ENCODE data around the gene FABP1.

The FABP1 gene

GRCh38 chr2:88095022-88095421, 32.8 kb downstream of the FABP1 start:
- TF ChIP-seq CTCF (IDR thresholded peaks at IDR 0.05; ENCODE audit: low read depth, low read length), result no peak
- DNase-seq (ENCODE audit: low read depth in 2 of 2), result no peak
- H3K4me3 ChIP-seq (replicated peaks in 1 of 2; ENCODE audit: low read depth in 2 of 2, low read length in 2 of 2), result no peak overlapping the region

- no peak for TF ChIP-seq CTCF (IDR thresholded peaks at IDR 0.05; ENCODE audit: low read depth, low read length)
- DNase-seq (ENCODE audit: low read depth in 2 of 2), result no peak
- no peak overlapping the region for H3K4me3 ChIP-seq (replicated peaks in 1 of 2; ENCODE audit: low read depth in 2 of 2, low read length in 2 of 2)
These were observed 35.1 kb downstream of the FABP1 start for GRCh38 chr2:88092773-88093172.

- no peak for DNase-seq (ENCODE audit: low read depth in 2 of 2)
- no peak for TF ChIP-seq CTCF (IDR thresholded peaks at IDR 0.05; ENCODE audit: low read depth, low read length)
- no peak overlapping the region for H3K4me3 ChIP-seq (replicated peaks in 1 of 2; ENCODE audit: low read depth in 2 of 2, low read length in 2 of 2)
These were observed 35.9 kb downstream of the FABP1 start for GRCh38 chr2:88091943-88092342.

- no peak for DNase-seq (ENCODE audit: low read depth in 2 of 2)
- no peak for TF ChIP-seq CTCF (IDR thresholded peaks at IDR 0.05; ENCODE audit: low read depth, low read length)
- no peak overlapping the region for H3K4me3 ChIP-seq (replicated peaks in 1 of 2; ENCODE audit: low read depth in 2 of 2, low read length in 2 of 2)
These were observed 37.2 kb downstream of the FABP1 start for GRCh38 chr2:88090446-88091283.

- no peak for TF ChIP-seq CTCF (IDR thresholded peaks at IDR 0.05; ENCODE audit: low read depth, low read length)
- no peak for DNase-seq (ENCODE audit: low read depth in 2 of 2)
- H3K4me3 ChIP-seq (replicated peaks in 1 of 2; ENCODE audit: low read depth in 2 of 2, low read length in 2 of 2), result no peak overlapping the region
These were observed 38.9 kb downstream of the FABP1 start for GRCh38 chr2:88088999-88089398.

- no peak for TF ChIP-seq CTCF (IDR thresholded peaks at IDR 0.05; ENCODE audit: low read depth, low read length)
These were observed 40.1 kb downstream of the FABP1 start for GRCh38 chr2:88087763-88088162.

GRCh38 chr2:88087073-88087472, 40.8 kb downstream of the FABP1 start:
- no peak for DNase-seq (ENCODE audit: low read depth in 2 of 2)
- H3K4me3 ChIP-seq (replicated peaks in 1 of 2; ENCODE audit: low read depth in 2 of 2, low read length in 2 of 2), result no peak overlapping the region
- no peak for TF ChIP-seq CTCF (IDR thresholded peaks at IDR 0.05; ENCODE audit: low read depth, low read length)

More at GRCh38 chr2:88087763-88088162, 40.1 kb downstream of the FABP1 start:
- no peak overlapping the region for H3K4me3 ChIP-seq (replicated peaks in 1 of 2; ENCODE audit: low read depth in 2 of 2, low read length in 2 of 2)
- no peak for DNase-seq (ENCODE audit: low read depth in 2 of 2)
